CD4-positive, alpha-beta T cell (primary cell): Measurements from ENCODE around the gene OMA1. TPM values are rescaled to one million over a fixed set of nuclear protein-coding genes. Genes with fewer than 3 reads are reported as not detected.

Experiments used
- ATAC-seq: fragments of 200-7000 bp; cut with Tn5 transposase; one replicate; pipeline ENCODE4 v1.10.0; 2022; ENCODE audit warnings: mild to moderate bottlenecking; ENCODE audit not compliant: poor library complexity
- CTCF ChIA-PET: fragments of 350-600 bp; sonication (Branson Sonifier 250); formaldehyde crosslinking; loops from one replicate; lab custom pipeline; 2021; ENCODE audit warnings: antibody characterized with exemption, inconsistent platforms; lab: Charles Lee
- POLR2A ChIA-PET: fragments of 350-600 bp; sonication (Branson Sonifier 250); formaldehyde crosslinking; loops from one replicate; lab custom pipeline; 2021; ENCODE audit warnings: antibody characterized with exemption, inconsistent platforms; lab: Charles Lee
- DNase-seq, 14 experiments: peaks; one replicate each; pipeline ENCODE4 v3.0.0-alpha.2; 2013 to 2020; ENCODE audit warnings: mixed read lengths in 2 of 14
- H3K27ac ChIP-seq, 2 donors: one replicate each; pipeline versions ENCODE4 v1.5.1 to v1.7.0; 2013; ENCODE audit warnings: low read length in 2 of 2, low read depth in 1 of 2, mild to moderate bottlenecking in 1 of 2
- H3K27me3 ChIP-seq, 2 experiments: 1 replicate in 1 of 2; 2 replicates in 1 of 2; pipeline versions ENCODE4 v1.6.1 to v1.7.0; 2013; ENCODE audit warnings: low read length in 2 of 2, control low read depth in 1 of 2, mild to moderate bottlenecking in 1 of 2, moderate library complexity in 1 of 2; ENCODE audit not compliant: insufficient read depth in 2 of 2, control insufficient read depth in 1 of 2
- H3K36me3 ChIP-seq: one replicate; pipeline ENCODE4 v1.6.1; 2013; ENCODE audit warnings: low read length, control low read depth; ENCODE audit not compliant: insufficient read depth
- H3K4me1 ChIP-seq: one replicate; pipeline ENCODE4 v1.6.1; 2013; ENCODE audit warnings: low read length, control low read depth; ENCODE audit not compliant: insufficient read depth
- H3K4me3 ChIP-seq: one replicate; pipeline ENCODE4 v1.5.1; 2013; ENCODE audit warnings: mild to moderate bottlenecking, low read length, moderate library complexity
- H3K9me3 ChIP-seq, 2 experiments: 1 replicate in 1 of 2; 2 replicates in 1 of 2; pipeline versions ENCODE4 v1.6.1 to v1.7.0; 2013; ENCODE audit warnings: low read length in 2 of 2, mild to moderate bottlenecking in 2 of 2, control low read depth in 1 of 2, moderate library complexity in 1 of 2; ENCODE audit not compliant: control insufficient read depth in 1 of 2, insufficient read depth in 1 of 2
- H3K27ac Mint-ChIP-seq: one replicate; pipeline ENCODE4 v1.8.0; 2020; ENCODE audit warnings: mixed read lengths
- H3K27me3 Mint-ChIP-seq: one replicate; pipeline ENCODE4 v1.8.0; 2021; ENCODE audit warnings: mixed read lengths
- H3K36me3 Mint-ChIP-seq: one replicate; pipeline ENCODE4 v1.8.0; 2021; ENCODE audit warnings: low read depth, mixed read lengths
- H3K4me1 Mint-ChIP-seq: one replicate; pipeline ENCODE4 v1.8.0; 2021; ENCODE audit warnings: low read depth, mixed read lengths
- H3K4me3 Mint-ChIP-seq: one replicate; pipeline ENCODE4 v1.8.0; 2020; ENCODE audit warnings: mild to moderate bottlenecking, mixed read lengths
- H3K9me3 Mint-ChIP-seq: one replicate; pipeline ENCODE4 v1.8.0; 2020; ENCODE audit warnings: mixed read lengths
- CTCF ChIP-seq: fragments of 200-600 bp; IDR thresholded peaks from one replicate; pipeline ENCODE4 v1.8.0; 2022; ENCODE audit warnings: antibody characterized with exemption, mild to moderate bottlenecking
- intact Hi-C, 2 experiments: fragments of 100-400 bp; cut with DNase I in 1 of 2; cut with micrococcal nuclease in 1 of 2; formaldehyde crosslinking; loops; one replicate each; pipeline versions ENCODE4 v1.15.1 to v1.9.0; 2023 to 2025; cut with DNase I, micrococcal nuclease
- total RNA-seq, 174 experiments: library from RNA in 2 of 174; stranded (reverse) in 2 of 174; gene quantifications; one replicate each; pipeline ENCODE4 v1.2.3 and lab custom pipeline; 2021 to 2026

The OMA1 gene
- total RNA-seq, 2 experiments from 2014 or later, result 23.7 to 27.7 TPM

DNA sequence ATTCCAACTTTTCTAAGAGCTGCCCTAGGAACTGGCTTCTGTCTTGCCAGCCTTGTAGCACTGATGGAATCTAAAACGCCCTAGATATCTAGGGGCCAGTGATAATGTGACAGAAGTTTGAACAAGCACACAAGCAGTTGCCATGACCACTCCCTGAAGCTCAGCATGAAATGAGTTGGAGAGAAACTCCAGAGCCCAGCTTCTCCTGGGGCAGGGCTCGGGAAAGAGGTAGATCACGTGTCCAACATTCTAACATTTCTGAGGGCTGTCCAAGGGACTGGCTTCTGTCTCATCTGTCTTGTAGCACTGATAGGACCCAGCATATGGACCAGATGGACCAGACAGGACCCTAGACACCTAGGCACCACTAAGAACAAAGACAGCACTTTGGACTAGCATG is 37.9 kb downstream of the OMA1 start:
- intact Hi-C loops, result no loop called here
- no peaks in the 10 kb centered on the region for H3K4me1 ChIP-seq
- TF ChIP-seq CTCF, result no peak
- DNase-seq, result no peak
- CTCF ChIA-PET, result no interaction called here
- POLR2A ChIA-PET, result no interaction called here
- no peak overlapping the region for H3K27ac Mint-ChIP-seq
- H3K9me3 ChIP-seq, result no peaks in the 10 kb centered on the region
- peaks cover 84% of the 10 kb centered on the region for H3K36me3 Mint-ChIP-seq
- H3K27me3 ChIP-seq, result no peaks in the 10 kb centered on the region
- no peak for ATAC-seq
- H3K4me3 Mint-ChIP-seq, result no peak overlapping the region
- H3K4me1 Mint-ChIP-seq, result peaks cover 11% of the 10 kb centered on the region
- H3K27ac ChIP-seq, result no peak overlapping the region
- H3K9me3 Mint-ChIP-seq, result no peaks in the 10 kb centered on the region
- H3K4me3 ChIP-seq, result no peak overlapping the region
- H3K27me3 Mint-ChIP-seq, result no peaks in the 10 kb centered on the region
- H3K36me3 ChIP-seq, result peaks cover 44% of the 10 kb centered on the region

- ChIA-PET CTCF (no interaction called here), POLR2A (no interaction called here)
- no peaks in the 10 kb centered on the region for H3K27me3 Mint-ChIP-seq
- H3K27ac Mint-ChIP-seq, result no peak overlapping the region
- Histone ChIP-seq H3K27me3 (no peaks in the 10 kb centered on the region), H3K4me1 (no peaks in the 10 kb centered on the region), H3K9me3 (no peaks in the 10 kb centered on the region), H3K4me3 (no peak overlapping the region), H3K36me3 (peaks cover 48% of the 10 kb centered on the region), H3K27ac (no peak overlapping the region)
- H3K9me3 Mint-ChIP-seq, result no peaks in the 10 kb centered on the region
- ATAC-seq (no peak), DNase-seq (no peak)
- peaks cover 80% of the 10 kb centered on the region for H3K36me3 Mint-ChIP-seq
- no peak for TF ChIP-seq CTCF
- intact Hi-C loops, result no loop called here
- no peak overlapping the region for H3K4me3 Mint-ChIP-seq
- H3K4me1 Mint-ChIP-seq, result peaks cover 17% of the 10 kb centered on the region
These were observed 41.2 kb downstream of the OMA1 start for GRCh38 chr1:58505286-58505685.

DNA sequence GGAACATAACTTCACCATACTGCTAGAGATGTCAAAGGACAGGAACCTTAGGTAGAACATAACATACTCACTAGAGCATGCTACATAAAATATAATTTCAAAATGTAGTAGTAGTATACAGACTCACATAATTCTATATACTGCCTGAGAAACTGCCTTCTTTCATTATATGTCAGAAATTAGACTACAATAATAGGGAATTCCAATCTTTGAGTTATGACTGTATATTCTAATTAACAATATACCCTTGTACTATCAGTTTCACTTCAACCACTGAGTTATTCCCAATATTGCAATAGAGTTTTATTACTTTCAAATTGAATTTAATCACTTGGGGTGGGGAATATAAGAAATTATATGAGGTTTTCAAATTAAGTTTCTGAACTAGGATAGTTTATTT is 44.0 kb downstream of the OMA1 start:
- no peak for TF ChIP-seq CTCF
- no peak overlapping the region for H3K27ac ChIP-seq
- H3K4me1 ChIP-seq, result no peaks in the 10 kb centered on the region
- H3K9me3 ChIP-seq, result no peaks in the 10 kb centered on the region
- H3K4me3 ChIP-seq, result no peak overlapping the region
- Mint-ChIP-seq H3K4me1 (peaks cover 10% of the 10 kb centered on the region), H3K9me3 (no peaks in the 10 kb centered on the region), H3K27ac (no peak overlapping the region), H3K36me3 (peaks cover 73% of the 10 kb centered on the region), H3K4me3 (no peak overlapping the region), H3K27me3 (no peaks in the 10 kb centered on the region)
- intact Hi-C loops, result no loop called here
- H3K27me3 ChIP-seq, result no peaks in the 10 kb centered on the region
- H3K36me3 ChIP-seq, result peaks cover 36% of the 10 kb centered on the region
- ATAC-seq (no peak), DNase-seq (no peak)
- POLR2A ChIA-PET, result no interaction called here
- CTCF ChIA-PET, result no interaction called here
